ENCODE results near the gene USH2A.

DNA sequence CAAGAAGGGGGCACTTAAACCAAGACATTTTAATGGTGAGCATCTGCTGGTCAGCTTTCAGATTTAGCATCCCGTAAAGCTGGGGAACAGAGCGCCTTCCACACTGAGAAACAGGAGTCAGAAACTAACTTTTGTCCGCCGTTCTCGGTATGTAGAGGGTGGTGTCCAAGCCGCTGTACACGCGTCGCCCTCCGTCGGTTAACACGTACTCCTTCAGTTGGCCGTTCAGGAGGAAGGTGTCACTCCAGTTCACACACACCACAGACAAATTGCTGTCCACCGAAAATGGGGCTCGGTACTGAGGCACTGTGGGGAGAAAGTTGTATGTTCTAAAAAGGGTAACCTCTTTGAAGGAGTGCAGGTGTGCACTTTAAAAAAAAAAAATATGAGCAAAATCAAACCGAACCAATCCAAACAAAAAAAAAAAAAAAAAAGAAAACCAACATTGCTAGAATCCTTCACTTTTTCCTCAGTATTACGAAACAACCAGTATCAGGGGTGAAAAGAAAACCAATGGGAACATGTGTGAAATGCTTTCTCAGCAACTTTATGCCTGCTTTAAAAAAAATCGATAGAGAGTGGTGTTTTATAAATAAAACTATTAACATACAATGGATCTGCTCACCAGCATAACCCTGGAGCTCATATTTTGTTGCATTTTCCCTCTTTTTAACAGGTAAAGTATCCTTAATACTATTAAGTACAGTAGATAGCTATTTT is 782.7 kb downstream of the USH2A start:
- TF ChIP-seq POLR2AphosphoS5 (IDR thresholded peaks at IDR 0.05): no peak
- no peak for TF ChIP-seq CTCF (IDR thresholded peaks at IDR 0.05)
- TF ChIP-seq EP300 (IDR thresholded peaks at IDR 0.05): no peak
